GM21786 (cell line): ENCODE results near the gene TNRC6B.
"Not testable (repeated sequence)": the region's sequence is repeated elsewhere in the genome, so short reads cannot be mapped to it uniquely, and the experiment has no call there.

ENCODE experiments used
- ATAC-seq: cut with Tn5 transposase; IDR thresholded peaks from one replicate; pipeline ENCODE4 v1.9.1; 2021; ENCODE audit not compliant: unreplicated experiment

The TNRC6B gene

GRCh38 chr22:40210818-40211217 lies 33.1 kb downstream of the TNRC6B start:
- ATAC-seq, result no peak

GRCh38 chr22:40211476-40212054 lies 33.8 kb downstream of the TNRC6B start:
- no peak for ATAC-seq

DNA sequence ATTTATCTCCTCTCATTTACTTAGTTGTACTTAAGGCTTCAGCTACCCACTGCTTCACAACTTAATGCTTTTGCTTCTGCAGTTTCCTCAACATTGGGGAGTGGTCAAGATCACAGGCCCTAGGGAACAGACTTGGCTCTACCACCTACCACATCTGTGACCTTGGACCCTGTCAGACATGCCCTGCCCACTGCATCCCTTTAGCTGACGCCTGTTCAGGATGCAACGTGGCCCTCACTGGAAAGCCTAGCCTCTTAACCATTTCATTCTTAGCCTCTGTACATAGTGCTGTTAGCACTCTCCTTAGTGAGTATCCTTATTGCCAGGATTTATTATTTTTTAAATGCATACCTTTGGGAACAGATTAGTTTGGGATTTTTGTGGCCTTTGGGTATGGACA lies 34.4 kb downstream of the TNRC6B start:
- ATAC-seq, result no peak

- ATAC-seq, result no peak
Observed at GRCh38 chr22:40213478-40213877, 35.8 kb downstream of the TNRC6B start.

DNA sequence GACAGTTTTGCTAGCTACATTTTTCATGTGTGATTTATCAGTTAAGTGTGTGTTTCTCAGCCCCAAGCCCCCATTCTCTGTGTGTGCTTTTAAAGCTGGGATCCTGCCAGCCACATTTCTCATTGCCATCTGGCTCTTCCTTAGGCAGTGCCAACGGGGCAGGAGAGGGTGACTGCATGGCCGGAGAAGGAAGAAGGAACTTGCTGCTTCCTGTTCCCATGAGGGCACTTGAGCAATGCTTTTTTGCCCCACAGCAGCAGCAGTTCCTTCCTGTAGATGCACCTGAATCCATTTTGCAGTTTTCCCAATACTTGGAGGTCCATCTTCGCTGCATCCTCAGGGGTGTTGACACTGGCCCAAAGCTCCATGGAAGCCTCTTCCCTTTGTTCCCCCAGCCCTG lies 37.5 kb downstream of the TNRC6B start:
- ATAC-seq, result no peak

DNA sequence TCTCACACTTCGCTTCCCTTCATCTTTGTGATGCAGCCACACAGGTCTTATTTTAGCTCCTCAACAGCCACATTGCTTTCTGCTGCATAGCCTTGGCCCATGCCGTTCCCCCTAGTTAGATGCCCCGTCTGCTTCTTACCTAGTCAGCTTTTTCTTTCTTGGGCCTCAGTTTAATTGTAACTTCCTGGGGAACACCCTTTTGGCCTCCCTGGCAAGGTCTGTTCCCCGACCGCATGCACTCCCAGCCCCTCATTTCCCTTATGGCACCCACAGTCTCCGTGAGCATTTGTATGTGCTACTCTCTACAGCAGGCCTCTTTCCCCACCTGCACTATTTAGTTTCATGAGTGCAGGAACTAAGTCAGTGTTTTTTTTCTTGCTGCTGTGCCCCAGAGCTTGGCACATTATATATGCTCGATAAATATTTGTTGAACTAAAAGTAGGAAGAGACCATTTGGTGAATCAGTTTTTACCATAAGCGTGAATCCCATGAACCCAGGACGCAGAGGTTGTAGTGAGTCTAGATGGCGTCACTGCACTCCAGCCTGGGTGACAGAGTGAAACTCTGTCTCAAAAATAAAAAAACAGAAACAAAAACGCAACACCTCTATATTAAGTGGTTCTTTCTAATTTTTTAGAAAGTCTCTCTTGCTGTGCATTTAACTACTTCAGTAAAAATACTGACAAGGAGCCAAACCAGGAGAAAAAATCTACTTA lies 38.5 kb downstream of the TNRC6B start:
- ATAC-seq, result no peak

DNA sequence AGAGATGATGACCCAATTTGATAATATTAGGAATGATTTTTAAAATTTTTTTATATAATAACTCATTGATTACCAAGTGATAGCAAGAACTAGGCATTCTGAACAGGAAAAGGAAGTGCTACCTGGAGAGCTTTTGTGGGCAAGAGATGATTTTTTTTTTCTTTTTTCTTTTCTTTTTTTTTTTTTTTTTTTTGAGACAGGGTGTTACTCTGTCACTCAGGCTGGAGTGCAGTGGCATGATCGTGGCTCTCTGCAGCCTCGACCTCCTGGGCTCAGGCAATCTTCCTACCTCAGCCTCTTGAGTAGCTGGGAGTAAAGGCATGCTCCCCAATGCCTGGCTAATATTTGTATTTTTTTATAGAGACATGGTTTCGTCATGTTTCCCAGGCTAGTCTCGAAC lies 40.4 kb downstream of the TNRC6B start:
- ATAC-seq, result no peak

GRCh38 chr22:40218723-40219294 lies 41.1 kb downstream of the TNRC6B start:
- ATAC-seq, result no peak

GRCh38 chr22:40220316-40221054 lies 42.8 kb downstream of the TNRC6B start:
- no peak for ATAC-seq

GRCh38 chr22:40221055-40221414 lies 43.3 kb downstream of the TNRC6B start:
- ATAC-seq, result no peak

- not testable (repeated sequence) for ATAC-seq
Observed at GRCh38 chr22:40222979-40223378, 45.3 kb downstream of the TNRC6B start.

GRCh38 chr22:40224702-40225101 lies 47.0 kb downstream of the TNRC6B start:
- ATAC-seq, result no peak

- ATAC-seq, result no peak
Observed at GRCh38 chr22:40226620-40227019, 48.9 kb downstream of the TNRC6B start.

DNA sequence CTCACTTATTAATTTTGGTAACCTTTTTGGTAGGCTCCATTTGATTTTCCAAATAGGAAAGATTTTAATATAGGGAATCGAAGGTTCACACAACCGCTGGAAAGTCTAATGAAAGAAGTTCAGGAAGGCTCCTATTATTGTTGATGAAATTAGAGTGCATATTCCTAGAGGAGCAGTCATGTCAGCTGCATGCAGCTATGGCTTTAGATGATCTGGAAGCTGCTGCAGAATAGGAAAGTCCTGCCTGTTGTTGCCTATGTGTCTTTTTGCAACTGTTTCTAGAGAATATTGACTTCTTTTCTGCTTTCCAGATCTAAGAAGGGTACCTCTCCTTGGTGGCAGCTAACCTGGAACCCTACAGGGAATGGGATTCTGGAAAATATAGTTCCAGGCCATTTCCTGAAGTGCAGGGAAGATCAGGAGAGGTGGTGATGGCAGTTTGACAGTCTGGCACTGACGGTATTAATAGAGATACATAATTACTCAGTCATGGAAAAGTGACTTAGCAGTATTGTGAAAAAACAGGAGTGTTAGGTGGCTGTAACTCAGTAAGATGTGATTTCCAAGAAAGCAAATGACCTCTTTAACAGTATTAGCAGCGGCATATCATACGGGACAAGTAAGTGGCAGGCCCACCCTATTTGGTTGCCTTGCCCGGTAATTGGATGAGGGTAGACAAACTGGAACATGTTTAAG lies 54.0 kb downstream of the TNRC6B start:
- ATAC-seq, result no peak

- no peak for ATAC-seq
Observed at GRCh38 chr22:40232624-40233023, 54.9 kb downstream of the TNRC6B start.

DNA sequence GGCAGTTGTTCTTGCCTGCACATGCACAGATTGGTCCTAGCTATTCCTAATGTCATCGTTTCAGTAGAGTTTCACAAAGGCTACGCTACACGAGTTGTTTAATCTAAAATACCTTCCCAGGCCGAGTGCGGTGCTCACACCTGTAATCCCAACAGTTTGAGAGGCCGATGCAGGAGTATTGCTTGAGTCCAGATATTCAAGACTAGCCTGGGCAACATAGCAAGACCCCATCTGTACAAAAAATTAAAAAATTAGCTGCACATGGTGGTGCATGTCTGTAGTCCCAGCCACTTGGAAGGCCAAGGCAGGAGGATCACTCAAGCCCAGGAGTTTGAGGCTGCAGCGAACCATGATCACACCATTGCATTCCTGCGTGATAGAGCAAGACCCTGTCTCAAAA lies 56.2 kb downstream of the TNRC6B start:
- ATAC-seq, result no peak

GRCh38 chr22:40234658-40235057 lies 56.9 kb downstream of the TNRC6B start:
- no peak for ATAC-seq

DNA sequence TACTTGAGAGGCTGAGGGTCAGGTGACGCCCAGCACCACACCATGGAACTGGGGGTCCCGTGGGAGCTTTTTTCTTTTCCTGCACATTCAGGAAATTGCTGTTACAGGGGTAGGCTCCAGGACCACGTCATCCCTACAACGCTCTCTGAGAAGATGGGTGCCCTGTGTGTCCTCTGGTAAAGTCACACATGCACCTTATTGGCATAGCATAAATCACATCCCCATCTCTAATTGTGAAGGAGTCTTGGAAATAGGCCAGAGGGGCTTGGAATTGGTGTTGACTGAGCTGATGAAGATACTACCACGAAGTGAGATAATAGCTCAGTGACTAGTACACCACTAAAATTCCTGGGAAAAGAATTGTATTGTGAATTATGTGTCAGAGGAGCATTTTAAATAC lies 57.6 kb downstream of the TNRC6B start:
- ATAC-seq, result no peak

GRCh38 chr22:40236131-40236665 lies 58.5 kb downstream of the TNRC6B start:
- ATAC-seq, result no peak

- no peak for ATAC-seq
Observed at GRCh38 chr22:40237241-40237640, 59.5 kb downstream of the TNRC6B start.

- ATAC-seq, result no peak
Observed at GRCh38 chr22:40237788-40238424, 60.2 kb downstream of the TNRC6B start.
